HepG2 (cell line): ENCODE measurements around the gene RIPOR3. TPM values are rescaled to one million over a fixed set of nuclear protein-coding genes. Genes with fewer than 3 reads are reported as not detected.

Source experiments
- AGO2 ChIP-seq: fragments of 200-400 bp; formaldehyde crosslinking; optimal IDR thresholded peaks from 2 replicates; pipeline ENCODE3; 2017; ENCODE audit warnings: mild to moderate bottlenecking, low read depth, low read length, moderate library complexity
- HDAC2 ChIP-seq: sonication (generic); formaldehyde crosslinking; IDR thresholded peaks from 2 replicates; pipeline ENCODE4 v1.4.0; 2020; ENCODE audit warnings: missing genetic modification reagents
- KDM1A ChIP-seq: IDR thresholded peaks from 2 replicates; pipeline ENCODE4 v1.6.1; 2016; ENCODE audit warnings: missing compliant biosample characterization
- KDM5B ChIP-seq: sonication (generic); formaldehyde crosslinking; IDR thresholded peaks from 2 replicates; pipeline ENCODE4 v1.4.0; 2020; ENCODE audit warnings: missing genetic modification reagents, mild to moderate bottlenecking, borderline replicate concordance
- POLR2AphosphoS2 ChIP-seq: IDR thresholded peaks from 2 replicates; pipeline ENCODE4 v1.6.1; 2011; ENCODE audit warnings: low read depth, low read length, improper control_type of control experiment
- RNF2 ChIP-seq: fragments of 450-650 bp; conservative IDR thresholded peaks from 2 replicates; pipeline ENCODE4 v1.6.1; 2016; ENCODE audit warnings: low read depth
- SMAD1 ChIP-seq: sonication (generic); formaldehyde crosslinking; IDR thresholded peaks from 2 replicates; pipeline ENCODE4 v1.4.0; 2020; ENCODE audit warnings: missing genetic modification reagents, low read depth, mild to moderate bottlenecking, borderline replicate concordance
- ZNF205 ChIP-seq: IDR thresholded peaks from 2 replicates; pipeline ENCODE4 v1.6.1; 2018; ENCODE audit warnings: missing biosample characterization, missing genetic modification reagents
- ZNF230 ChIP-seq: sonication (generic); formaldehyde crosslinking; IDR thresholded peaks from 2 replicates; pipeline ENCODE4 v1.4.0; 2020; ENCODE audit warnings: mild to moderate bottlenecking, missing genetic modification reagents
- ZNF383 ChIP-seq: sonication (generic); formaldehyde crosslinking; IDR thresholded peaks from 2 replicates; pipeline ENCODE4 v1.4.0; 2020; ENCODE audit warnings: missing genetic modification reagents, mild to moderate bottlenecking, borderline replicate concordance
- ZNF749 ChIP-seq: sonication (generic); formaldehyde crosslinking; IDR thresholded peaks from 2 replicates; pipeline ENCODE4 v1.8.0; 2022; ENCODE audit warnings: mild to moderate bottlenecking, missing genetic modification reagents, moderate library complexity, borderline replicate concordance
- ZNF766 ChIP-seq: sonication (generic); formaldehyde crosslinking; IDR thresholded peaks from 2 replicates; pipeline ENCODE4 v1.5.0; 2020; ENCODE audit warnings: missing genetic modification reagents, borderline replicate concordance
- polyA plus RNA-seq, 8 experiments: library from polyadenylated mRNA; depleted of rRNA in 3 of 8; stranded (reverse) in 7 of 8; unstranded in 1 of 8; fragments of >200 nt; fragmentation: Illumina TruSeq in 4 of 8; extraction: Trizol in 4 of 8; gene quantifications; 2 replicates each; pipeline versions ENCODE4 v1.2.1 to v1.2.3, GENCODE V29; 2011 to 2016; ENCODE audit warnings: low read depth in 4 of 8, missing spikeins in 1 of 8, mixed read lengths in 1 of 8; ENCODE audit not compliant: insufficient read depth in 1 of 8
- total RNA-seq, 5 experiments: library from RNA; depleted of rRNA; stranded (reverse); fragments of >200 nt; fragmentation: Illumina TruSeq; extraction: Trizol; gene quantifications; 2 replicates each; pipeline ENCODE4 v1.2.3, GENCODE V29; 2016; ENCODE audit warnings: low read depth in 1 of 5
- TF ChIP-seq, protein P1 (sequence below): sonication (generic); formaldehyde crosslinking; IDR thresholded peaks from 2 replicates; pipeline ENCODE4 v1.5.0; 2020; ENCODE audit warnings: missing genetic modification reagents
- TF ChIP-seq, protein P2 (sequence below): sonication (generic); formaldehyde crosslinking; IDR thresholded peaks from 2 replicates; pipeline ENCODE4 v1.4.0; 2020; ENCODE audit warnings: mild to moderate bottlenecking, missing genetic modification reagents
- TF ChIP-seq, protein P3 (sequence below): sonication (generic); formaldehyde crosslinking; IDR thresholded peaks from 2 replicates; pipeline ENCODE4 v1.8.0; 2022; ENCODE audit warnings: missing genetic modification reagents, mild to moderate bottlenecking, inconsistent platforms, borderline replicate concordance
- TF ChIP-seq, protein P4 (sequence below): sonication (generic); formaldehyde crosslinking; IDR thresholded peaks from 2 replicates; pipeline ENCODE4 v1.4.0; 2020; ENCODE audit warnings: low read depth, missing genetic modification reagents
- TF ChIP-seq, protein P5 (sequence below): sonication (generic); formaldehyde crosslinking; IDR thresholded peaks from 2 replicates; pipeline ENCODE4 v1.4.0; 2020; ENCODE audit warnings: missing genetic modification reagents, low read depth, mild to moderate bottlenecking, borderline replicate concordance
- TF ChIP-seq, protein P6 (sequence below): sonication (generic); formaldehyde crosslinking; IDR thresholded peaks from 2 replicates; pipeline ENCODE4 v1.4.0; 2020; ENCODE audit warnings: mild to moderate bottlenecking, missing genetic modification reagents, borderline replicate concordance

The RIPOR3 gene
- total and polyA plus RNA-seq, 2 of the 13 experiments (the other 11 are each of a cell fraction or from before 2014, with no cell fraction given) = 0.18 TPM; not detected in 1

DNA sequence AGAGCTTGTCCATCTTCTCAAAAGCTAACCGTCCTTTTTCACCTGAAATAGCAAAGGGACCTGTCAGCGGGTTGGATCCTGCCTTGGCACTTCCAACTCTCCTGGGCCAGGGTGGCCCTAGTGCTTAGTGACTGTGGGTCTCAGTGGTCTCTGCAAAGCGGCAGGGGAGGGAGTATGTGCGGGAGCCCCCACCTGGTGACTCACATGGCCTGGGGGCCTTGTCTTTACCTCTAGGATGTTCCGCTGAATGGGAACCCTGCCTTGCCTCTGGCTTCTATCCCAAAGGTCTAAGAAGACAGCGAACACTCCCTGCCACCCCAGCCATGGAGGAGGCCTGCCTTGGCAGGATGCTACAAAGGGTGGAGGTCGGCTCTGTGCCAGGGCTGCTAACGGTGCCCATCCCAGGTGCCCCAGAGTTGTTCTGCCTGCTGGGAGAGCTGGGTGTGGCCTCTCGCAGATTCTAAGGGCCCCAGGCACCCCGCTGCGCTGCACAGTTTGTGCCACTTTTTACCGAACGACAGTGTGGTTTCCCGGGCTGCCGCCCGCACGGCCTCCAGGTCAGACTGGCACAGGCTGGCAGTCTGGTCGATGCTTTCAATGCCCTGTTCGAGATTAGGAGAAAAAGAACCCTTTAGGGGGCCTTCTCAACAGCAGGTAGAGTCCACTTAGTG lies 103.9 kb downstream of the RIPOR3 start (continued):
- TF ChIP-seq ZNF383 (CRISPR knock-in tag) (no peak), ZNF766 (CRISPR knock-in tag) (0 out of 2 replicates have a peak, but pooled peaks have one; percentile 27), ZNF749 (CRISPR knock-in tag) (no peak), KDM5B (CRISPR knock-in tag) (no peak), POLR2AphosphoS2 (no peak), SMAD1 (no peak), ZNF230 (no peak), AGO2 (peak; percentile 48), HDAC2 (no peak), KDM1A (CRISPR knock-in tag) (no peak), RNF2 (no peak), ZNF205 (no peak)
- TF ChIP-seq, protein P1, sequence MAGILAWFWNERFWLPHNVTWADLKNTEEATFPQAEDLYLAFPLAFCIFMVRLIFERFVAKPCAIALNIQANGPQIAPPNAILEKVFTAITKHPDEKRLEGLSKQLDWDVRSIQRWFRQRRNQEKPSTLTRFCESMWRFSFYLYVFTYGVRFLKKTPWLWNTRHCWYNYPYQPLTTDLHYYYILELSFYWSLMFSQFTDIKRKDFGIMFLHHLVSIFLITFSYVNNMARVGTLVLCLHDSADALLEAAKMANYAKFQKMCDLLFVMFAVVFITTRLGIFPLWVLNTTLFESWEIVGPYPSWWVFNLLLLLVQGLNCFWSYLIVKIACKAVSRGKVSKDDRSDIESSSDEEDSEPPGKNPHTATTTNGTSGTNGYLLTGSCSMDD = no peak
- TF ChIP-seq, protein P2, sequence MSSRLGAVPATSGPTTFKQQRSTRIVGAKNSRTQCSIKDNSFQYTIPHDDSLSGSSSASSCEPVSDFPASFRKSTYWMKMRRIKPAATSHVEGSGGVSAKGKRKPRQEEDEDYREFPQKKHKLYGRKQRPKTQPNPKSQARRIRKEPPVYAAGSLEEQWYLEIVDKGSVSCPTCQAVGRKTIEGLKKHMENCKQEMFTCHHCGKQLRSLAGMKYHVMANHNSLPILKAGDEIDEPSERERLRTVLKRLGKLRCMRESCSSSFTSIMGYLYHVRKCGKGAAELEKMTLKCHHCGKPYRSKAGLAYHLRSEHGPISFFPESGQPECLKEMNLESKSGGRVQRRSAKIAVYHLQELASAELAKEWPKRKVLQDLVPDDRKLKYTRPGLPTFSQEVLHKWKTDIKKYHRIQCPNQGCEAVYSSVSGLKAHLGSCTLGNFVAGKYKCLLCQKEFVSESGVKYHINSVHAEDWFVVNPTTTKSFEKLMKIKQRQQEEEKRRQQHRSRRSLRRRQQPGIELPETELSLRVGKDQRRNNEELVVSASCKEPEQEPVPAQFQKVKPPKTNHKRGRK (CRISPR knock-in tag) = no peak
- TF ChIP-seq, protein P3, sequence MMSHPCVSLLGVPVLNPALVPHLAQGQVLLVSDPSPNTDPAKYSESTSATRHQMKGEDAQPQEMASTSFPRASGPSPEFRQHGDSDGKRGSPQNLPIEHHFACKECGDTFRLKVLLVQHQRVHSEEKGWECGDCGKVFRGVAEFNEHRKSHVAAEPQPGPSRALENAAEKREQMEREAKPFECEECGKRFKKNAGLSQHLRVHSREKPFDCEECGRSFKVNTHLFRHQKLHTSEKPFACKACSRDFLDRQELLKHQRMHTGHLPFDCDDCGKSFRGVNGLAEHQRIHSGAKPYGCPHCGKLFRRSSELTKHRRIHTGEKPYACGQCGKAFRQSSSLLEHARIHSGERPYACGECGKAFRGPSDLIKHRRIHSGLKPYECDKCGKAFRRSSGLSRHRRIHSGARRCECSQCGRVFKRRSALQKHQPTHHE = no peak
- TF ChIP-seq, protein P4, sequence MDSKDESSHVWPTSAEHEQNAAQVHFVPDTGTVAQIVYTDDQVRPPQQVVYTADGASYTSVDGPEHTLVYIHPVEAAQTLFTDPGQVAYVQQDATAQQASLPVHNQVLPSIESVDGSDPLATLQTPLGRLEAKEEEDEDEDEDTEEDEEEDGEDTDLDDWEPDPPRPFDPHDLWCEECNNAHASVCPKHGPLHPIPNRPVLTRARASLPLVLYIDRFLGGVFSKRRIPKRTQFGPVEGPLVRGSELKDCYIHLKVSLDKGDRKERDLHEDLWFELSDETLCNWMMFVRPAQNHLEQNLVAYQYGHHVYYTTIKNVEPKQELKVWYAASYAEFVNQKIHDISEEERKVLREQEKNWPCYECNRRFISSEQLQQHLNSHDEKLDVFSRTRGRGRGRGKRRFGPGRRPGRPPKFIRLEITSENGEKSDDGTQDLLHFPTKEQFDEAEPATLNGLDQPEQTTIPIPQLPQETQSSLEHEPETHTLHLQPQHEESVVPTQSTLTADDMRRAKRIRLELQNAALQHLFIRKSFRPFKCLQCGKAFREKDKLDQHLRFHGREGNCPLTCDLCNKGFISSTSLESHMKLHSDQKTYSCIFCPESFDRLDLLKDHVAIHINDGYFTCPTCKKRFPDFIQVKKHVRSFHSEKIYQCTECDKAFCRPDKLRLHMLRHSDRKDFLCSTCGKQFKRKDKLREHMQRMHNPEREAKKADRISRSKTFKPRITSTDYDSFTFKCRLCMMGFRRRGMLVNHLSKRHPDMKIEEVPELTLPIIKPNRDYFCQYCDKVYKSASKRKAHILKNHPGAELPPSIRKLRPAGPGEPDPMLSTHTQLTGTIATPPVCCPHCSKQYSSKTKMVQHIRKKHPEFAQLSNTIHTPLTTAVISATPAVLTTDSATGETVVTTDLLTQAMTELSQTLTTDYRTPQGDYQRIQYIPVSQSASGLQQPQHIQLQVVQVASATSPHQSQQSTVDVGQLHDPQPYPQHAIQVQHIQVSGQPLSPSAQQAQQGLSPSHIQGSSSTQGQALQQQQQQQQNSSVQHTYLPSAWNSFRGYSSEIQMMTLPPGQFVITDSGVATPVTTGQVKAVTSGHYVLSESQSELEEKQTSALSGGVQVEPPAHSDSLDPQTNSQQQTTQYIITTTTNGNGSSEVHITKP (CRISPR knock-in tag) = no peak
- TF ChIP-seq, protein P5, sequence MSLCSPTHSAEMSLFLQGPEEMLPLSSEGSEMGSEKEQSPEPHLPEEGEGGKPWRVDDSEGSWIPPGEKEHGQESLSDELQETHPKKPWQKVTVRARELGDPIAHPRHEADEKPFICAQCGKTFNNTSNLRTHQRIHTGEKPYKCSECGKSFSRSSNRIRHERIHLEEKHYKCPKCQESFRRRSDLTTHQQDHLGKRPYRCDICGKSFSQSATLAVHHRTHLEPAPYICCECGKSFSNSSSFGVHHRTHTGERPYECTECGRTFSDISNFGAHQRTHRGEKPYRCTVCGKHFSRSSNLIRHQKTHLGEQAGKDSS = no peak
- TF ChIP-seq, protein P6, sequence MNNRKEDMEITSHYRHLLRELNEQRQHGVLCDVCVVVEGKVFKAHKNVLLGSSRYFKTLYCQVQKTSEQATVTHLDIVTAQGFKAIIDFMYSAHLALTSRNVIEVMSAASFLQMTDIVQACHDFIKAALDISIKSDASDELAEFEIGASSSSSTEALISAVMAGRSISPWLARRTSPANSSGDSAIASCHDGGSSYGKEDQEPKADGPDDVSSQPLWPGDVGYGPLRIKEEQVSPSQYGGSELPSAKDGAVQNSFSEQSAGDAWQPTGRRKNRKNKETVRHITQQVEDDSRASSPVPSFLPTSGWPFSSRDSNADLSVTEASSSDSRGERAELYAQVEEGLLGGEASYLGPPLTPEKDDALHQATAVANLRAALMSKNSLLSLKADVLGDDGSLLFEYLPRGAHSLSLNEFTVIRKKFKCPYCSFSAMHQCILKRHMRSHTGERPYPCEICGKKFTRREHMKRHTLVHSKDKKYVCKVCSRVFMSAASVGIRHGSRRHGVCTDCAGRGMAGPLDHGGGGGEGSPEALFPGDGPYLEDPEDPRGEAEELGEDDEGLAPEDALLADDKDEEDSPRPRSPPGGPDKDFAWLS (CRISPR knock-in tag) = no peak
